Loucy (cell line): ENCODE data around the gene GASK1A.

Source experiments
- CTCF ChIP-seq: fragments of 200-600 bp; sonication (generic); conservative IDR thresholded peaks from 2 replicates; pipeline ENCODE4 v1.5.1; 2014; ENCODE audit warnings: mild to moderate bottlenecking, antibody characterized with exemption, low read length
- EZH2phosphoT487 ChIP-seq: fragments of 200-600 bp; IDR thresholded peaks from 2 replicates; pipeline ENCODE4 v1.6.1; 2018; ENCODE audit warnings: antibody characterized with exemption, mild to moderate bottlenecking, moderate library complexity, borderline replicate concordance

DNA sequence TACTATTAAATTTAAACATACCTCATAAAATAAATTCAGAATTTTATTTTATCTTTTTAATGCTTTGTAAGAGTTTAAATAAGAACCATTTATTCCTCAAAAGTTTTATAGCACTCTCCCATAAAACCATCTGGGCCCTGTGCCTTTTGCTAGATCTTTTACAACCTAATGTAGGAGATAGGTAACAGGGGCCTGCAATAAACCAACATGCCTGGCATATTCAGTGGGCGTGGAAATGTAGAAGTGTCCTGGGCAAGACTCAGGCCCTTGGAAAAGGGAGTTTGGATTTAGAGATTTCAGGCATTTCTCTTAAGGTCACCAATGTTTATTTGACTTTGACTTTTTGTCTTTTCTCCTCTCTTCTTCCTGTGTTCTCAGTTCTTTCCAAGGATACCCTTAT lies 80.3 kb downstream of the GASK1A start:
- TF ChIP-seq CTCF (no peak), EZH2phosphoT487 (no peak)
